KMS-11 (cell line): ENCODE results near the gene TBPL1.
A peak's percentile ranks its signal among the peaks of the same experiment; 100 is the strongest.

ENCODE experiments used
- H2AFZ ChIP-seq: fragments of 200-600 bp; sonication (generic); 2 replicates; pipeline ENCODE4 v1.6.1; 2016; ENCODE audit warnings: antibody characterized with exemption, mixed run types, low read depth
- H3K27ac ChIP-seq: fragments of 200-600 bp; sonication (generic); 2 replicates; pipeline ENCODE4 v1.6.1; 2016; ENCODE audit warnings: mild to moderate bottlenecking, mixed run types
- H3K27me3 ChIP-seq: fragments of 200-600 bp; sonication (generic); 2 replicates; pipeline ENCODE4 v1.6.1; 2017; ENCODE audit warnings: mild to moderate bottlenecking, low read depth, mixed run types, moderate library complexity; ENCODE audit not compliant: insufficient read depth
- H3K36me3 ChIP-seq: fragments of 200-600 bp; sonication (generic); 2 replicates; pipeline ENCODE4 v1.6.1; 2017; ENCODE audit warnings: mild to moderate bottlenecking, mixed run types; ENCODE audit not compliant: insufficient read depth
- H3K4me1 ChIP-seq: fragments of 200-600 bp; sonication (generic); 2 replicates; pipeline ENCODE4 v1.6.1; 2016; ENCODE audit warnings: mild to moderate bottlenecking, low read depth, mixed run types; ENCODE audit not compliant: poor library complexity, severe bottlenecking
- H3K4me2 ChIP-seq: fragments of 200-600 bp; sonication (generic); 2 replicates; pipeline ENCODE4 v1.7.0; 2016; ENCODE audit warnings: mild to moderate bottlenecking, mixed run types
- H3K4me3 ChIP-seq: fragments of 200-600 bp; sonication (generic); IDR thresholded peaks from 2 replicates; pipeline ENCODE4 v1.6.1; 2017; ENCODE audit warnings: low read depth, low read length, mixed read lengths; ENCODE audit not compliant: insufficient read depth
- H3K79me2 ChIP-seq: fragments of 200-600 bp; sonication (generic); 2 replicates; pipeline ENCODE4 v1.6.1; 2016; ENCODE audit warnings: low read depth, mixed run types; ENCODE audit not compliant: insufficient read depth
- H3K9ac ChIP-seq: fragments of 200-600 bp; sonication (generic); 2 replicates; pipeline ENCODE4 v1.6.1; 2016; ENCODE audit warnings: mild to moderate bottlenecking, mixed run types
- H4K20me1 ChIP-seq: fragments of 200-600 bp; sonication (generic); 2 replicates; pipeline ENCODE4 v1.6.1; 2016; ENCODE audit warnings: mild to moderate bottlenecking, mixed run types; ENCODE audit not compliant: insufficient read depth
- TF ChIP-seq, protein P1 (sequence below): fragments of 200-600 bp; sonication (generic); conservative IDR thresholded peaks from 2 replicates; pipeline ENCODE4 v1.6.1; 2017; ENCODE audit warnings: low read depth, mild to moderate bottlenecking, antibody characterized with exemption, low read length, moderate library complexity, mixed read lengths

The TBPL1 gene

DNA sequence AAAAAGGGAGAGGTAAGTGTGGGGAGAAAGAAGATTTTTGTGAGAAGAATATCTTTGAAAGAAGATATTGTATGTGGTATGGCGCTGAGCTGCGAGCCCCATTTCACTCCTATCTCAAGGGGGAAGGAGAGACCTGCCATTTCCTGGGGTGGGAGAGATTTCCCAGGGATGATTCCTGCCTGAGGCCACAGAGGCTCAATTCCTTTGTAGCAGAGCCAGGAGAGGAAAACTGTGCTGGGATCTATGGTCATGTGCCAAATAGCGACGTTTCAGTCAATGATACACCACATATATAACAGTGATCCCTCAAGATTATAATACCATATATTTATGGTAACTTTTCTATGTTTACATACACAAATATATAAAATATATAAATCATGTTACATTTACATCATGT lies 35.2 kb upstream of the TBPL1 start:
- Histone ChIP-seq H3K27ac (no peak overlapping the region), H3K4me3 (no peak overlapping the region), H2AFZ (no peak overlapping the region), H3K27me3 (no peaks in the 10 kb centered on the region), H3K36me3 (no peaks in the 10 kb centered on the region), H3K79me2 (no peaks in the 10 kb centered on the region), H3K9ac (no peak overlapping the region), H4K20me1 (no peaks in the 10 kb centered on the region), H3K4me1 (peaks cover 22% of the 10 kb centered on the region), H3K4me2 (no peak overlapping the region)
- TF ChIP-seq, protein P1, sequence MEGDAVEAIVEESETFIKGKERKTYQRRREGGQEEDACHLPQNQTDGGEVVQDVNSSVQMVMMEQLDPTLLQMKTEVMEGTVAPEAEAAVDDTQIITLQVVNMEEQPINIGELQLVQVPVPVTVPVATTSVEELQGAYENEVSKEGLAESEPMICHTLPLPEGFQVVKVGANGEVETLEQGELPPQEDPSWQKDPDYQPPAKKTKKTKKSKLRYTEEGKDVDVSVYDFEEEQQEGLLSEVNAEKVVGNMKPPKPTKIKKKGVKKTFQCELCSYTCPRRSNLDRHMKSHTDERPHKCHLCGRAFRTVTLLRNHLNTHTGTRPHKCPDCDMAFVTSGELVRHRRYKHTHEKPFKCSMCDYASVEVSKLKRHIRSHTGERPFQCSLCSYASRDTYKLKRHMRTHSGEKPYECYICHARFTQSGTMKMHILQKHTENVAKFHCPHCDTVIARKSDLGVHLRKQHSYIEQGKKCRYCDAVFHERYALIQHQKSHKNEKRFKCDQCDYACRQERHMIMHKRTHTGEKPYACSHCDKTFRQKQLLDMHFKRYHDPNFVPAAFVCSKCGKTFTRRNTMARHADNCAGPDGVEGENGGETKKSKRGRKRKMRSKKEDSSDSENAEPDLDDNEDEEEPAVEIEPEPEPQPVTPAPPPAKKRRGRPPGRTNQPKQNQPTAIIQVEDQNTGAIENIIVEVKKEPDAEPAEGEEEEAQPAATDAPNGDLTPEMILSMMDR, result no peak

DNA sequence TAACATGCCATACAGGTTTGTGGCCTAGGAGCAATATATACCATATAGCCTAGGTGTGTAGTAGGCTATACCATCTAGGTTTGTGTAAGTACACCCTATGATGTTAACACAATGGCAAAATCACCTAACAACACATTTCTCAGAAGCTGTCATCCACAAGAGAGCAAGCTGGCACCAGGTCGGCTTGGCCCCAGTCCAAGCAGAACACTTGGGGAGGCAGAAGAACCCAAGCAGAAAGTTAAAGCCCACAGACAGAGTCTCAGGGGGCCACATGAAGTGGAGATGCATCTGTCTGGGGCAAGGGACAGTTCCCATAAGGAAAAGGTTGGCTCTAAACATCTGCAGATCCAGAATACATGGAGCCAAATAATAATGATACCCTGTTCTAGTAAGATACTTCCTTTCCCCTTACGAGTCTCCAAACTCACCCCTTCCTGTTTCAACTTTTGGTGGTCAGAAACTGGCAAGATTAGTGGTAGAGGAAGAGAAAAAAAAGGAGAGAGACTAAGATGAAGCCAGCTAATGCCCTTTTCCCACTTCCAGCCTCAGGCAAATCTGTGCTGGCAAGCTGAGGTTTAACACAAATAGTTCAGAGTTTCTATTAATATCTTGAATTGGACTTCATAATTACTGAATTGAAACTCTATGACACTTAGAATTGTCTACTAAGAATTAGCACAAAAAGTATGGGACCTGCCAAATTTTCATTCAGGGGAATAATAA lies 34.7 kb upstream of the TBPL1 start:
- Histone ChIP-seq H3K4me2 (no peak overlapping the region; the same call in 1 of the 2 replicates), H3K4me3 (no peak overlapping the region), H3K27me3 (no peaks in the 10 kb centered on the region), H3K9ac (no peak overlapping the region), H2AFZ (no peak overlapping the region), H3K79me2 (no peaks in the 10 kb centered on the region), H3K4me1 (peaks cover 22% of the 10 kb centered on the region), H3K36me3 (no peaks in the 10 kb centered on the region), H3K27ac (no peak overlapping the region), H4K20me1 (no peaks in the 10 kb centered on the region)
- TF ChIP-seq, protein P1, result no peak

DNA sequence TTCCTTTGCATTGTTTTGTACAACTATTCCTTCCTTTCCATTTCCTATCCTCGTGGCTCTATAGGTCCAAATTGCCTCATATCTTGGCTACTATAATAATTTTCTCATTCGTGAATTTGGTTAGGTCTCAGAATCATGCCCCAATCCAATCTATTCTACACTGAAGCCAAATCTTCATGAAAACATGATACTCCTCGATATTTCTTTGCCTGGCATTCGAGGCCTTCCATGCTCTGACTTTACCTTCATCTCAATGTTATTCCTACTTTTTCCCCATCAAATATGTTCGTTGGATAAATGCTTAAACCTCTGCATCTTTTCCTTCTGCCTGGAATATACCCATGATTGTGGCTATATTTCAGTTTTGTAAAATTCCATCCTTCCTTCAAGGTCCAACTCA lies 33.7 kb upstream of the TBPL1 start:
- Histone ChIP-seq H3K4me3 (no peak overlapping the region), H2AFZ (no peak overlapping the region), H4K20me1 (no peaks in the 10 kb centered on the region), H3K79me2 (no peaks in the 10 kb centered on the region), H3K27ac (no peak overlapping the region), H3K9ac (no peak overlapping the region), H3K4me1 (peaks cover 22% of the 10 kb centered on the region), H3K36me3 (no peaks in the 10 kb centered on the region), H3K4me2 (no peak overlapping the region; the same call in 1 of the 2 replicates), H3K27me3 (no peaks in the 10 kb centered on the region)
- TF ChIP-seq, protein P1, result no peak

DNA sequence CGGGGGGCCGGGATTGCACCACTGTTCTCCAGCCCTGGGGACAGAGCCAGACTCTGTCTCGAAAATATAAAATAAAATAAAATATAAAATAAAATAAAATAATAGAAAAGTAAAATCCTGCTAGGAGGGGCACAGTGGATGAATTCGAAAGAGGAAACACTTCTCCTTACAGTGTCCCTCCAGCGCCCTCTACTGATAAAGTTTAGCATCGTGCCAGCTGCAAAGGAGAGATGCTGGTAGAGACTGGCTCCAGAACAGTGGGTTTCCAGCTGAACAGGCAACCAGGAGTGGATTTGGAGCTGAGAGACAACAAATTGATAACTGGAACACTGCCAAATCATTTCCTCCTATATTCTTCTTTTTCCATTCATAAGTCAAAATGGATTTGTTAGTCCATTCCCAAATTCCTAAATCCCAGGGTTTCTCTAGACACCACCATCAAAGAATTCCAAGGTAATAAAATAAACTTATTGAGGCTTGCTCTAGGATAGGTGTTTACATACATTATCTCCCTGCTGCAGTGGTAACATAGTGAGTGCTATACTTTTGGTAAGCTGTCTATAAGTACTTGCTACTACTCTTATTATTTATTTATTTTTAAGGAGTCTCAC lies 31.7 kb upstream of the TBPL1 start:
- H4K20me1 ChIP-seq, result no peaks in the 10 kb centered on the region
- H3K36me3 ChIP-seq, result no peaks in the 10 kb centered on the region
- no peak overlapping the region for H3K4me2 ChIP-seq
- H3K79me2 ChIP-seq, result no peaks in the 10 kb centered on the region
- no peaks in the 10 kb centered on the region for H3K27me3 ChIP-seq
- no peak overlapping the region for H3K4me3 ChIP-seq
- no peak overlapping the region for H3K9ac ChIP-seq
- H2AFZ ChIP-seq, result peak overlapping the region; percentile 36; the same call in 1 of the 2 replicates
- peaks cover 22% of the 10 kb centered on the region for H3K4me1 ChIP-seq
- H3K27ac ChIP-seq, result no peak overlapping the region
- TF ChIP-seq, protein P1, result peak; percentile 81
